Inflammatory macrophage treated with lipopolysaccharide for 4 hours (primary cell): ENCODE data around the gene CDH22.
A peak's percentile ranks its signal among the peaks of the same experiment; 100 is the strongest.

Source experiments
- DNase-seq: peaks from one replicate; pipeline ENCODE4 v3.0.0-alpha.2; 2020

Gene CDH22

GRCh38 chr20:46212252-46212651, 96.0 kb downstream of the CDH22 start:
- no peak for DNase-seq

GRCh38 chr20:46211331-46211722, 97.0 kb downstream of the CDH22 start:
- no peak for DNase-seq

GRCh38 chr20:46210672-46211330, 97.5 kb downstream of the CDH22 start:
- DNase-seq: no peak

- no peak for DNase-seq
Measured at GRCh38 chr20:46209930-46210671, 98.2 kb downstream of the CDH22 start.

- DNase-seq: peak; percentile 43
Measured at GRCh38 chr20:46207793-46208192, 100.5 kb downstream of the CDH22 start.

GRCh38 chr20:46206992-46207549, 101.2 kb downstream of the CDH22 start:
- no peak for DNase-seq

GRCh38 chr20:46206025-46206424, 102.3 kb downstream of the CDH22 start:
- DNase-seq: peak; percentile 96

- DNase-seq: peak; percentile 26
Measured at GRCh38 chr20:46205349-46205748, 102.9 kb downstream of the CDH22 start.

- no peak for DNase-seq
Measured at GRCh38 chr20:46204594-46205186, 103.6 kb downstream of the CDH22 start.

GRCh38 chr20:46203510-46203837, 104.8 kb downstream of the CDH22 start:
- no peak for DNase-seq

DNA sequence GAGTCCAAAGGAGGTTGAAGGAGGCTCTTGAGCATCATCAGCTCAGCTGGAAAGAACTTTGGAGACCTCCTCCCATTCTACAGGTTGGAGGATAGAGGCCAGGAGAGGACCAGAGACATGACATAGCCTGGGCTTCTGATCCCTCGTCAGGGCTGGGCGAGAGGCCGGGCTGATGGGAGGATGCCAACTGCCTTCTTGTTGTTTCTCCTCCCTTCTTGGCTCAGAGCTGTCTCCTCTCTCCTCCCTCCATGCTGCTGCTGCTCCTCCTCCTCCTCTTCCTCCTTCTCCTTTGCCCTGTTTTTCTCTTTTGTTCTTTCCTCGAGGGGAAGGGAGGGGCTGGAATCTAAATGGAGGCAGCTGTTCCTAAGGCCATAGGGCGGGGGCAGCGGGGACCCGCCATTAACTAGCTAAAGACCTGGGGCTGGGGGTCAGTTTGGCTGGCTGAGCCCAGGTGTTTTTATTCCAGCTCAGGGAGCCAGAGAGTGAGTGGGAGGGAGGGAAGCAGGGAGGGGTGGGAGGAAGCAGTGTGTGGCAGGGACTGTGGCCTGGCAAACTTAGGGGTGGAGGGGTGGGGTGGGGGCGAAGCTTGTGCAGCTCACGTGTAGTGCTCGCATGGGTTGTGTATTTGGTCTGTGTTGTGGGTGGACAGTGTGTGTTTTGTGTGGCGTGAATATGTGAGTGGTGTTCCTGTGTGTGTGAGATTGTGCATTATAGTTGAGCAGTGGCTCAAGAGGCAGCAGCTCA, 105.4 kb downstream of the CDH22 start:
- DNase-seq: no peak

GRCh38 chr20:46200582-46201570, 107.4 kb downstream of the CDH22 start:
- DNase-seq: no peak

DNA sequence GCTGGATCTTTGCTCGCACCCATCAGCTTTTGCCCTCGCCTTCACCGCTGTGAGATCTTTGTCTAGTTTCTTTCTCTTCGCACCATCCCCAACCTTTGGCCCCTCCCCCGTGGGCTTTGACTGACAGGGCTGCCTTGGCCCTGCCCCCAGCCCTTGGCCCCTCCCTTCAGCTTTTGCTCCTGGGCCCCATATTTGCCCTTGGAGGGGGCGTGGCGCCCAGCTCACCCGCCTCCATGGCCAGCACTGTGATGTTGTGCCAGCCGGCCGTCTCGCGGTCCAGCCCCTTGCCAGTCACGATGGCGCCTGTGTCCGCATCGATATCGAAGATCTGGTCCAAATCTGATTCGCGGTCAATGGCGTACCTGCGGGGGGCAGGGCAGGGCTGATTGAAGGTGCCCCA, 109.1 kb downstream of the CDH22 start:
- DNase-seq: peak; percentile 50

DNA sequence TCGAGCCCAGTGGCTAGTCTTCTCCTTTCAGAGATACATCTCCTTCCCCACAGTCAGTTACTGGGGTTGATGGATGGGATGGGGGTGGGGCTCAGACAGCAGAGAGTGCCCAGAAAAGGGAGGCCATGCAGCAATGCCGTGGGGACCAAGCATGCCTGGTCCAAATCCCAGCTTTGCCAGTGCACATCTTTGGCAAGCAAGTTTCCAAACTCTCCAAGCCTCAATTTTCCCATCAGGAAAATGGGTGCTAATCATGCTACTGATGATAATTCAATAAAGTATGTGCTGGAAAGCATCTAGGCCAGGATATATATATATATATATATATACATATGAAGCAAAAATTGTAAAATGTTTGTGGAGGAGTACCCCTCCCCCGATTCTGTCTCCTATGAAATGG, 111.3 kb downstream of the CDH22 start:
- DNase-seq: no peak

- no peak for DNase-seq
Measured at GRCh38 chr20:46195264-46196036, 112.8 kb downstream of the CDH22 start.

- no peak for DNase-seq
Measured at GRCh38 chr20:46194409-46194808, 113.9 kb downstream of the CDH22 start.

DNA sequence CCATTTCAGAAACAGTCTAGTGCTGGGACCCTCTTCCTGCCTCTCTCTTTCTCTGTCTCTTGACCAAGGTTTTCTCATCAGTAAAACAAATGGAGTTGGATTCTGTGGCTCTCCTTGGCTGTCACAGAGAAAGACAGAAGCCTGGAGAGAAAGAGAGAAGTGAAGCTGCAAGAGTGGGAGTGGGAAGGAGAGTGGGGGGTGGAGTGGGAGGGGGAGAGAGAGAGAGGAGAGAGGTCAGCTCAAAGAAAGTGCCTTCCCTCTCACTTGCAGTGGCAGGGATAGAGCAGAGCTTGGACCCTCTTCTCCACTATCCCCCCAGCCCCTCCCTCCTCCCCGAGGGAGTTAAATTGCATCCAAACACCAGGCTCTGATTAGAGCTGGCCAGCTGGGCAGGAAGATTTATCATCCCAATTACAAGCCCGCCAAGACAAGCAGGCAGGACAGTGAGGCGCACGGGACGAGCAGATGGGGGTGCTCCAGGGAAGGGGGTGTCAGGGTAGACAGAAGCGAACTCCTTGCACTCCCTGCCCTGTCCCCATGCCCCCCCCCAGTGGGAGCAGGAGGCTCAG, 115.8 kb downstream of the CDH22 start:
- no peak for DNase-seq

DNA sequence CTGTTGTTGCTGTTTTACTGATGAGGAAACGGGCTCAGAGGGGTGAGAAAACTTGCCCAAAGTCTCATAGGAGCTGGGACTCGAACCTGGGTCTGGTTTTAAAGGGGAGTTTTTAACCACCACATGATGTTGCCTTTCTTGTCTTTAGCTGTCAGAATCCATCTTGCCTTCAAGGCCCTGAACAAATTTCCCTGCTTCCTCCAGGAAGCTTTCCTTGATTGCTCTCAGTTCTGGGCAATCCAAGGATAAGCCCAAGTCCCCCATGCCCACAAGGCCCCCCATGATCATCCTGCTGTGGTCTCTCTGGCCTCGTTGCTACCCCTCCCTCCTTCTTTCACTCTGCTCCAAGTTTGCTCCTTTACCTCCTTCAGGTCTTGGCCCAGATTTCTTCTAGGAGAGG, 116.7 kb downstream of the CDH22 start:
- DNase-seq: no peak

- no peak for DNase-seq
Measured at GRCh38 chr20:46191168-46191540, 117.1 kb downstream of the CDH22 start.

DNA sequence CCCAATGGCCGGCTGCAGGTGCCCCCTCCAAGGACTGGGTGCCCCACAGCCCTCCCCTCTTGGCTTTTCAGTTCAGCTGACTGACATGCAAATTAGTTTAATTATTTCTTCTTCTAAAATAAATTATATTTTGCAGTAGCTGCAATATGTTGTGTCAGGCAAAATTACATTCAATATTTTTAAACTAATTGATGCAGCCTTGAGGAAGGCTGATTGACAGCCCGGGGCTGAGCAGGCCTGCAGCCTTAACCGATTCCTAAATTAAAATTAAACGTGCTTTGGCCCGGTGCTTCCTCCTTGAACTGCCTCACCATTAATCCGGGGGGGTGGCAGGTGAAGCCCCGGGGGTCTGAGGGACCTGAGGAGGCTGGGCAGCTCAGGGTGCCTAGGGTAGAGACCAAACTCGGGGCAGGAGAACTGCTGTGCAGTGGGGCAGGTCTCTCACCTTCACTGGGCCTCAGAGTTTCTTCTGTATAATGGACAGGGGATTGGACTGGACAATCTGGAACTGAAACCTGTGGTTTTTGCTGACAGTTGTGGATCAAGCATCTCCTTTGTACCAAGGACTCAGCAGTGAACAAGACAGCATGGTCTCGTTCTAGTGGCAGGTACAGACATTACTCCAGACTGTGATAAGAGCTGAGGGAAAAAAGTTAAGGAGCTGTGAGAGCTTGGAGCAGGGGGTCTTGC, 117.7 kb downstream of the CDH22 start:
- peak; percentile 21 for DNase-seq
